IMR-90 (cell line): Measurements from ENCODE around the gene WDR1. TPM values are rescaled to one million over a fixed set of nuclear protein-coding genes. Genes with fewer than 3 reads are reported as not detected.

ENCODE experiments used
- ATAC-seq: fragments of 200-7000 bp; cut with Tn5 transposase; 2 replicates; pipeline ENCODE4 v1.9.1; 2020; ENCODE audit warnings: low read depth, mild to moderate bottlenecking, moderate library complexity
- BruUV-seq: library from RNA; stranded (reverse); fragments of 400-500 nt; replicated peaks from 2 replicates; lab custom pipeline; 2021; lab: Mats Ljungman, UMichigan
- CTCF ChIA-PET: fragments of 300-600 bp; formaldehyde crosslinking; extraction: SDS; loops from one replicate; lab custom pipeline; 2021; ENCODE audit warnings: antibody characterized with exemption; lab: Yijun Ruan, JAX
- POLR2A ChIA-PET: fragments of 300-600 bp; sonication (Branson Sonifier 250); formaldehyde crosslinking; loops from one replicate; lab custom pipeline; 2022; ENCODE audit warnings: antibody characterized with exemption; ENCODE audit not compliant: unreplicated experiment; lab: Charles Lee
- DNase-seq: peaks from one replicate; pipeline ENCODE4 v3.0.0; 2013
- H2AFZ ChIP-seq: replicated peaks from 2 replicates; pipeline ENCODE3; 2013; ENCODE audit warnings: low read length, mild to moderate bottlenecking; ENCODE audit not compliant: poor library complexity
- H2AK5ac ChIP-seq: 2 replicates; pipeline ENCODE4 v1.6.1; 2013; ENCODE audit warnings: low read depth, low read length, inconsistent platforms
- H2AK9ac ChIP-seq: replicated peaks from 2 replicates; pipeline ENCODE3; 2013; ENCODE audit warnings: mild to moderate bottlenecking, low read depth, low read length, moderate library complexity; ENCODE audit not compliant: poor library complexity
- H2BK120ac ChIP-seq: 2 replicates; pipeline ENCODE4 v1.6.1; 2013; ENCODE audit warnings: low read depth, low read length, inconsistent platforms
- H2BK15ac ChIP-seq: 3 replicates; pipeline ENCODE4 v1.6.1; 2013; ENCODE audit warnings: low read depth, low read length, inconsistent platforms
- H2BK20ac ChIP-seq: 2 replicates; pipeline ENCODE4 v1.6.1; 2013; ENCODE audit warnings: low read depth, mild to moderate bottlenecking, inconsistent platforms, low read length, moderate library complexity
- H2BK5ac ChIP-seq: 2 replicates; pipeline ENCODE4 v1.6.1; 2013; ENCODE audit warnings: mild to moderate bottlenecking, low read depth, low read length, inconsistent platforms; ENCODE audit not compliant: poor library complexity, severe bottlenecking
- H3K14ac ChIP-seq: replicated peaks from 2 replicates; pipeline ENCODE4 v1.6.1; 2013; ENCODE audit warnings: low read depth, low read length, inconsistent platforms
- H3K18ac ChIP-seq: 2 replicates; pipeline ENCODE4 v1.6.1; 2013; ENCODE audit warnings: low read depth, low read length, control low read depth
- H3K23ac ChIP-seq: 2 replicates; pipeline ENCODE4 v1.6.1; 2013; ENCODE audit warnings: low read depth, low read length, inconsistent platforms
- H3K27ac ChIP-seq: 2 replicates; pipeline ENCODE4 v1.5.1; 2013; ENCODE audit warnings: mild to moderate bottlenecking, control low read depth, low read length; ENCODE audit not compliant: insufficient read depth
- H3K27me3 ChIP-seq: 2 replicates; pipeline ENCODE4 v1.6.1; 2013; ENCODE audit warnings: low read length; ENCODE audit not compliant: control insufficient read depth, insufficient read depth
- H3K36me3 ChIP-seq: 2 replicates; pipeline ENCODE4 v1.6.1; 2013; ENCODE audit warnings: low read length, mixed read lengths; ENCODE audit not compliant: control insufficient read depth, insufficient read depth
- H3K4ac ChIP-seq: 2 replicates; pipeline ENCODE4 v1.6.1; 2013; ENCODE audit warnings: low read depth, low read length, inconsistent platforms
- H3K4me1 ChIP-seq: 2 replicates; pipeline ENCODE4 v1.6.1; 2013; ENCODE audit warnings: low read length, mixed read lengths; ENCODE audit not compliant: control insufficient read depth, insufficient read depth
- H3K4me2 ChIP-seq: 2 replicates; pipeline ENCODE4 v1.6.1; 2013; ENCODE audit warnings: low read depth, mild to moderate bottlenecking, control low read depth, low read length, moderate library complexity
- H3K4me3 ChIP-seq: 2 replicates; pipeline ENCODE4 v1.5.1; 2013; ENCODE audit warnings: low read depth, mild to moderate bottlenecking, control low read depth, low read length, moderate library complexity; ENCODE audit not compliant: insufficient read depth
- H3K56ac ChIP-seq: 2 replicates; pipeline ENCODE4 v1.6.1; 2013; ENCODE audit warnings: low read length, inconsistent platforms; ENCODE audit not compliant: insufficient read depth; ENCODE audit errors: extremely low read depth
- H3K79me1 ChIP-seq, 2 experiments: 2 replicates each; pipeline ENCODE4 v1.6.1; 2013; ENCODE audit warnings: low read length in 2 of 2, inconsistent platforms in 1 of 2, low read depth in 1 of 2
- H3K9ac ChIP-seq: 2 replicates; pipeline ENCODE4 v1.6.1; 2013; ENCODE audit warnings: low read depth, low read length, control low read depth
- H3K9me1 ChIP-seq: 2 replicates; pipeline ENCODE4 v1.6.1; 2013; ENCODE audit warnings: low read length, inconsistent platforms; ENCODE audit not compliant: insufficient read depth
- H3K9me3 ChIP-seq: 2 replicates; pipeline ENCODE4 v1.6.1; 2013; ENCODE audit warnings: low read length; ENCODE audit not compliant: control insufficient read depth, insufficient read depth
- H4K20me1 ChIP-seq: 2 replicates; pipeline ENCODE4 v1.6.1; 2013; ENCODE audit warnings: low read length, inconsistent platforms; ENCODE audit not compliant: insufficient read depth
- H4K5ac ChIP-seq: 2 replicates; pipeline ENCODE4 v1.6.1; 2013; ENCODE audit warnings: mild to moderate bottlenecking, low read depth, low read length, control low read depth
- H4K8ac ChIP-seq, 2 experiments: 2 replicates each; pipeline ENCODE4 v1.6.1; 2013; ENCODE audit warnings: low read depth in 2 of 2, low read length in 2 of 2, control low read depth in 1 of 2, inconsistent platforms in 1 of 2
- H4K91ac ChIP-seq: 2 replicates; pipeline ENCODE4 v1.6.1; 2013; ENCODE audit warnings: low read depth, low read length, inconsistent platforms; ENCODE audit not compliant: insufficient read depth
- WGBS, 2 experiments: methylation state at CpG; one replicate each; pipeline versions ENCODE4 v1.1.5 to v1.1.7; 2013; ENCODE audit warnings: missing lambda C conversion rate in 2 of 2; ENCODE audit not compliant: insufficient read length in 1 of 2; ENCODE audit errors: extremely low coverage in 2 of 2; 5-methylcytosine and 5-hydroxymethylcytosine counted together
- dilution Hi-C: fragments of 300-500 bp; cut with HindIII; formaldehyde crosslinking; loops from one replicate; pipeline ENCODE4 v1.14.3; 2018; ENCODE audit warnings: low sequenced_read_pairs; ENCODE audit not compliant: unreplicated experiment
- in situ Hi-C: fragments of 300-500 bp; cut with MboI; formaldehyde crosslinking; loops from 3 replicates; pipeline ENCODE4 v1.14.3; 2019; ENCODE audit warnings: low sequenced_read_pairs, inconsistent platforms, mixed read lengths
- intact Hi-C: fragments of 100-400 bp; cut with micrococcal nuclease; formaldehyde crosslinking; loops from 2 replicates; pipeline ENCODE4 v1.10.0; 2022
- polyA plus RNA-seq, 3 experiments: library from polyadenylated mRNA; depleted of rRNA; stranded (reverse); fragments of >200 nt; gene quantifications; 2 replicates each; pipeline ENCODE4 v1.2.3, GENCODE V29; 2012; ENCODE audit warnings: low replicate concordance in 1 of 3
- total RNA-seq: library from RNA; depleted of rRNA; stranded (reverse); fragments of >200 nt; gene quantifications from 2 replicates; pipeline ENCODE4 v1.2.3, GENCODE V29; 2012
- TF ChIP-seq, protein P1 (sequence below): conservative IDR thresholded peaks from 2 replicates; pipeline ENCODE4 v1.5.1; 2012; ENCODE audit warnings: mild to moderate bottlenecking, low read depth, low read length, improper control_type of control experiment

The WDR1 gene
- total and polyA plus RNA-seq, 2 of the 4 experiments (the other 2 are of a cell fraction): 725 to 992 TPM

DNA sequence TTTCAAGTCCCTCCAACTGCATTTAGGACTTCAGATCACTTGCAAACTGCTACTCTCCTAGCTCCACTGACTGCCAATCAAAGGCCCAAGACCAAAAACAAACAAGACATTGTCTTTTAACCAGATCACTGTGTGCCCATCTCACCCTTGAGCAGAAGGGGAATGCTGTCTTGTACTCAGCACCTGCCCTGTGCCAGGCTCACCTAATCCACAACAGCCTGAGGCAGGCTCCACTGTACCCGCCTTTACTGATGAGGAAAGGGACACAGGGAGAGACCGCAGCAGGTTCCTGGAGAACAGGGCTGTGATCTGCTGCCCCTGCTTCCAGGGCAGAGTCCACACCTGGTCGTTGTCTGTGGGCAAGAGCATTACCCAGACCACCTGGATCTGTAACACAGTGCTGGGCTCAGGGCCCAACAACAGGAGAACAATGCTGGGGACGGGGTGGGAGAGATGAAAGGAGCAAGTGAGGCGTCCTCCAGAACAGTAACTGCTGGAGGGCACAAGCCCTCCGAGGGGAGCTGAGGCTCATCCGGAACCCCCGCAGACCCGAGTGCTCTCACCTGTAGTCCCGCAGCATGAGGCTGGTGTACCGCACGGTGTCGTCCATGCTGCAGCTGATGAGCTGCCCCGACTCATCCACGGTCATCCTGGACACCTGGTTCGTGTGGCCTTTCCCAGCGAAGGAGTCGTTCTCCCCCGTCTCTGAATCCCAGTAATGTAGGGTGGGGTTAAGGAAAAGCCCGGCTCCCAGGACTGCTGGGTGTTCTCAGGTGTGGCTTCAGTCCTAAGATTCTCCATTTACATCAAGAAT is 33.9 kb downstream of the WDR1 start:
- Histone ChIP-seq H4K8ac (no peak overlapping the region), H2AK5ac (no peak overlapping the region)
- CTCF ChIA-PET: no interaction called here

More for the DNA sequence above, 33.9 kb downstream of the WDR1 start:
- H3K14ac ChIP-seq: no peak overlapping the region
- DNase-seq: no peak
- H3K56ac ChIP-seq: no peak overlapping the region
- no peaks in the 10 kb centered on the region for H3K27me3 ChIP-seq
- TF ChIP-seq, protein P1, sequence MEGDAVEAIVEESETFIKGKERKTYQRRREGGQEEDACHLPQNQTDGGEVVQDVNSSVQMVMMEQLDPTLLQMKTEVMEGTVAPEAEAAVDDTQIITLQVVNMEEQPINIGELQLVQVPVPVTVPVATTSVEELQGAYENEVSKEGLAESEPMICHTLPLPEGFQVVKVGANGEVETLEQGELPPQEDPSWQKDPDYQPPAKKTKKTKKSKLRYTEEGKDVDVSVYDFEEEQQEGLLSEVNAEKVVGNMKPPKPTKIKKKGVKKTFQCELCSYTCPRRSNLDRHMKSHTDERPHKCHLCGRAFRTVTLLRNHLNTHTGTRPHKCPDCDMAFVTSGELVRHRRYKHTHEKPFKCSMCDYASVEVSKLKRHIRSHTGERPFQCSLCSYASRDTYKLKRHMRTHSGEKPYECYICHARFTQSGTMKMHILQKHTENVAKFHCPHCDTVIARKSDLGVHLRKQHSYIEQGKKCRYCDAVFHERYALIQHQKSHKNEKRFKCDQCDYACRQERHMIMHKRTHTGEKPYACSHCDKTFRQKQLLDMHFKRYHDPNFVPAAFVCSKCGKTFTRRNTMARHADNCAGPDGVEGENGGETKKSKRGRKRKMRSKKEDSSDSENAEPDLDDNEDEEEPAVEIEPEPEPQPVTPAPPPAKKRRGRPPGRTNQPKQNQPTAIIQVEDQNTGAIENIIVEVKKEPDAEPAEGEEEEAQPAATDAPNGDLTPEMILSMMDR: no peak
- no peak overlapping the region for H2BK120ac ChIP-seq
- H3K27ac ChIP-seq: no peak overlapping the region
- POLR2A ChIA-PET: no interaction called here
- intact Hi-C loops: no loop called here
- H3K4ac ChIP-seq: no peak overlapping the region
- no peak overlapping the region for H2AK9ac ChIP-seq
- H3K79me1 ChIP-seq: peaks cover 42 to 84% of the 10 kb centered on the region in 2 experiments
- H3K4me2 ChIP-seq: no peak overlapping the region
- H4K91ac ChIP-seq: no peak overlapping the region
- H3K9ac ChIP-seq: no peak overlapping the region
- no peaks in the 10 kb centered on the region for H3K9me3 ChIP-seq
- H2AFZ ChIP-seq: no peak overlapping the region
- no TSS peak for BruUV-seq
- no peaks in the 10 kb centered on the region for H3K9me1 ChIP-seq
- no peak overlapping the region for H2BK5ac ChIP-seq
- H3K4me1 ChIP-seq: no peaks in the 10 kb centered on the region
- ATAC-seq: no peak
- H3K4me3 ChIP-seq: no peak overlapping the region
- peaks cover 96% of the 10 kb centered on the region for H3K36me3 ChIP-seq
- H3K23ac ChIP-seq: no peak overlapping the region
- H3K18ac ChIP-seq: no peak overlapping the region
- H4K5ac ChIP-seq: no peak overlapping the region
- dilution Hi-C loops: no loop called here
- peaks cover 88% of the 10 kb centered on the region for H4K20me1 ChIP-seq
- no peak overlapping the region for H2BK15ac ChIP-seq
- in situ Hi-C loops: loop anchor here (25.0 kb wide), 2 partner anchors 105 to 1645 kb away; partner anchors contain the start of genes ACOX3 and TRMT44
- 98% methylated on average over 7 of the region's 20 CpGs; no CpG with 5 or more reads in 1 of the 2 experiments for WGBS, 2 experiments
- H2BK20ac ChIP-seq: no peak overlapping the region
